GM19468 (cell line): ENCODE measurements around the gene CORO7.

Experiments used
- ATAC-seq: cut with Tn5 transposase; IDR thresholded peaks from one replicate; pipeline ENCODE4 v1.9.1; 2021; ENCODE audit warnings: mild to moderate bottlenecking, moderate library complexity, moderate number of reproducible peaks; ENCODE audit not compliant: unreplicated experiment; ENCODE audit errors: extremely low read depth

Gene CORO7

DNA sequence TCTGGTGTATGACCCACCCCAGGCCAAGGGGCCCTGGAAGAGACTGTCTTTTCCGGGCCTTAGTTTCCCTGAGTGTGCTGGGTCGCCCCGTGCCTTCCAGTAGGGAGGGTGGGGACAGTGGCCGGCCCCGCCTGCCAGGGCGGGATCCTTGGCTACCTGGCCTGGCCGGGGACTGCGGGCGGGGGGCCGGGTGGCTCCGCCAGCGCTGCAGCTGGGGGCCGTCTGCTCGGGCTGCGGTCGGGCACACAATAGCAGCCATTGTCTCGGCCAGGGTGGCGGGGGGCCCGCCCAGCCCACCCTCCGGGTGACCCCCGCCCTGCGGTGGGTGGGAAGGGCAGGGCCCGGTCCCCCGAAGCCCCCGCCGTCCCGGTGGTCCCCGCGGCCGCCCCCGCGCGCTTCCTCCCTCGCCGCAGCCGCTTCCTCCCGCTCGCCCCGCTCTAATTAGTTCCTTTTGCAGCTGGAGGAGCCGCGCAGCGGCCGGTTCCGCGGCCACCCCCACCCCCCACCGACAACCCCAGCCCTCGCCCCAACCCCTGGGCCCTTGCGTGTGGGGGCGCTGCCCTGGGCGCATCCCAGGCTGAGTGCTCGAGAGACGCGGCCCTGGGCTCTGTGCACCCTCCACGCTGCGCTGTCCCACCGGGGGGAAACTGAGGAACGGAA is 88.9 kb downstream of the CORO7 start:
- ATAC-seq, result no peak

GRCh38 chr16:4325253-4325758 is 91.1 kb downstream of the CORO7 start:
- no peak for ATAC-seq

- no peak for ATAC-seq
These were observed 91.7 kb downstream of the CORO7 start for GRCh38 chr16:4324492-4325252.

GRCh38 chr16:4323845-4324488 is 92.4 kb downstream of the CORO7 start:
- ATAC-seq, result no peak

DNA sequence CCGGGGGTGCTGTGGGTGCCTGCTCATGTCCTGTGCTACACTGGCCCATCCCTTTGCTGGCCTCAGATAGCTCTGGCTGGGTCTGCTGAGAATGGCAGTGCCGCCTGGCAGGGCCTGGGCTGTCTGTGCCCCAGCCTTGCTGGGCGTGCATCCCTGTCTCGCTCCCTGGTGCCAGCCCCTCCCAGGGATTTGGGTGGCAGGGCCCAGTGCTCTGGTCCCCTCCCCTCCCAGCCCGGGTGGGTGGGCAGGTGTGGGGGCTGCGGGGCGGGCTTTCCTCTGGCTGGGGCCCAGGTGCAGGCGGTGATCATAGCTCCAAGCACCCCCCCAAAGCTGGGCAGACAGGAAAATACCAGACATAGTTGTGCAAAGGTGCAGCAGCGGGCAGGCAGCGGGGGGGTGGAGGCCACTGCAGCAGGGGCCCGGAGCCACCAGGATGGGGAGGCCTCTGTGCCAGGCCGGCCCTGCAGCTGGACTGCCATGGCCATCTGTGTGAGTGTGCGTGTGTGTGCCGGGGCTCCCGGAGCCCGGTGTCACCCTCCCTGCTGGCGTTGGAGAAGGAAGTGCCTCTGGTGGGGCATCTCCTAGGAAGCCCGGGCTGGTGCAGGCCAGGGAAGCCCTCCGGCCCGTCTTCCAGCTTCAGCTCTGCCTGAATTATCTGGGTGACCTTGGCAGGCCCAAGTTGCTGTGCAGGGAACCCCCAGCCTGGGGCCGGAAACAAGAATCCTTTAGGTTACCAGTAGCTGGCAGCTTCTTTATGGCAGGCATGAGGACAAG is 93.1 kb downstream of the CORO7 start:
- ATAC-seq, result no peak

DNA sequence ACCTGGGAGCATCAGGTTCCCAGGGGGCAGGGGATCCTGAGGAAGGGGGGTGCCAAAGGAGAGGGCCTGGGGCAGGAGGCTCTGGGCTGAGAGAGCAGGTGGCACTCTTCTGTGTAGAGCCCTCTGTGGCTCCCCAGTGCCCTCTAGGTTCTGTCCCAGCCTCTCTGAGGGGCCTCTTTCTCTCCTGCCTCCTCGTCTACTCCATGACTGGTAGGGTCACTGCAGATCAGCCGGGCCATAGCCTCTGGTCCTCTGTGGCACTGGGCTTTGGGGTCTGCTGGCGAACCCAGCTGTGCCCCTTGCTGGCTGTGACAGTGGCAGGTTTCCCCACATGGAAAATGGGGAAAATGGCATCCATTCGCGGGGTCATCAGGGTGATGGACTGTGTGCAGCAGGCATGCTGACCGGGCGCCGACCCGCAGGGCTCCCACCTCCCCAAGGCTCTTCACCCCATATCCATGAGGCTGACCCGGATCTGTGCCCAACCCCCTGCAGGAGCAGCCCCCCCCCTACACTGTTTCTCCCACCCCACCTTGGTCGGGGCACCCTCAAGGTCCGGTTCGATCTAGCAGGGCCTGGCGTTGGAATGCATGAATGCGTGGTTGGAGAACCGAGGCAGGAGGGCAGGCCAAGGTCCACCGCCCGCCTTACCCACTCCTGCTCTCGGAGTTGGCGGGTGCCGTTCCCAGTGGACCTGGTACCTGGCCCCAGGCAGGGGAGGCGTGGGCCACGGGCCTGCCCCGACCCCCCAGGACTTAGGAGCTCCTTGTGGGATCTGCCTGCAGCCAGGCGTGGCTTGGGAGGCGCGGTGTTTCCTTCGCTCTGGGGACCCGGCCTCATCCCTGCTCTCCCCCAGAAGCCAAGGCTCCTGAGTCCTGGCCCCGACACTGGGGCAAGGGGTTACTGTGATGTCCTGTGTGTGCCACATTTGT is 94.0 kb downstream of the CORO7 start:
- no peak for ATAC-seq

DNA sequence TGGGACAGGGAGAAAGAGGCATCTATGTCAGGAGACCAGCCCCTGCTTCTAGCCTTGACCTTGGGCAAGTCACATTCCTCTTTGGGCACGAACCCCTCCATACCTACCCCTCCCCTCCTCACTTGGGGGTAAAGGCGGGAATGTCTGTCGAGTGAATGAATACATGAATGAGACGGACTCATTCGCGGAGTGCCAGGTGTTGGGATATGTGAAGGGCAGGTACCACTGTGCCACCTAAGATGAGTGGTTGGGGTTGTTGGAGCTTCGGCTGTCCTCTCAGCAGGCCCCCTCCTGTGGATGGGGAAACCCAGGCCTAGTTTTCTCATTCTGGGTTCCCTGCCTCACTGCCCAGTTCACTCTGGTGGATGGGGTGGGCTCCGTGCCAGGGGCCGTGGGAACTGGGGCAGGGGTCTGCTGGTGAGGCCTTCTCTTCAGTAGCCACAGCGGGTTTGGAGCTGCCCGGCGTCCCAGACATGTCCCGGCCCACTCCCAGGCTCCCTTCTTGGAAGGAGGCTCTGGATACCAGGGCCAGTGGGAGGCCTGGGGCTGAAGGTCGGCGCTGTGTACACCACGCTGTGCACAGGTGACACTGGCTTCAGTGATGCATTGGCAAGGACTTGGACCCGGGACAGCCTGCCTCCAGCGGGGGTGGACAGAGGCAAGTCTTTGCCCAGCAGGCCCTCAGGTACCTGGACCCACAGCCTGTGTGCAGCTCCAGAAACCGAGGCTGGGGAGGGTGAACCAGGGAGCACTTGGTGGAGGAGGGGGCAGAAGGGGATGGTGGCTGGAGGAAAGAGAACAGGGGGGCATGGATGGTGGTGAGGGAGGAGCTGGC is 94.9 kb downstream of the CORO7 start:
- ATAC-seq, result no peak

DNA sequence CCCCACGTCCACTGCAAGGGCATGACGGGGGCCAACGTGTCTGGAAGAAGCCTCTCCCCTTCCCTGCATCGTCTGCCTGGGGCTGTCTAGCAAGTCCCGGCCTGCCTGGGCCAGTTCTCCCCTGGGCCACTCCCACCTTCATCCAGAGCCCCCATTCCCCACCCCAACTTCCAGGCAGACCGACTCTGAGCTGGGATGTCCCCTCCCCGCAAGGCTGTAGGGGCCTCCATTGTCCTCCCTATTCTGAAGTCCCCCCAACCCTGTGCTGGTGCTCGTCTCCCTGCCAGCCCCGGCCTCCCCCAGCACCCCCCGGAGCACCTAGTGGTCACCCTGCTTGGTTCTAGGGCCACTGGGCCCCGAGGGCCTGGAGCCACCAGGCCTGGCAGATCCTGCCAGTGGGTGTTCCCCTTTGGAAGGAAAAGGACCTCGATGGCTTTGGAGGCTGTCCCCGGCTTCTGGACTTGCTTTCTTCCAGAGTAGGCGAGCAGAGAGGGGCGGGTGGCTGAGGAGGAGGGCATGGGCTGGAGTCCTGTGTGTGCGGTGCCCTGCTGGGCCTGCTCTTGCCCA is 95.7 kb downstream of the CORO7 start:
- ATAC-seq, result no peak

- no peak for ATAC-seq
These were observed 96.7 kb downstream of the CORO7 start for GRCh38 chr16:4319454-4320421.

GRCh38 chr16:4318967-4319366 is 97.4 kb downstream of the CORO7 start:
- ATAC-seq, result no peak

DNA sequence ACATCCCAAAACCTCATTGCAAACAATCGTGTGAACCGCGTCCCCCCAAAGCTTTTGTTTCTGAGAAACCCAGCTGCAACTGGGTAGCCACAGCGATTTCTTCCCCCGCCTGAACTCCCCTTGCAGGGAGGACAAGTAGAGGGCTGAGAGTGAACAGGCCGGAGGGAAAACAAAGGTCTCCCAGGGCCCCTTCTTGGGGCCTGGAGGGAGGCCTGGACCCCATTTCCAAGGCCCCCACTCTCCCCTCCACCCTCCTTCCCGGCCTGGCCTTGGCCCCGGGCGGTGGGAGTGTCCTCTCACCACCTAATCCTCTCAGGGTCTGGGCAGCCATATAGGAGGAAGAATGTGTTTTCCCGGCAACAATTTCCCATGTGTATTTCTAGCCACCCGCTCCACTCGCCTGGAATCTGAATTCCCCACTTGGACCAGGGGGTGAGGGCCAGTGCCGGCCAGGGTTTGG is 97.9 kb downstream of the CORO7 start:
- no peak for ATAC-seq

DNA sequence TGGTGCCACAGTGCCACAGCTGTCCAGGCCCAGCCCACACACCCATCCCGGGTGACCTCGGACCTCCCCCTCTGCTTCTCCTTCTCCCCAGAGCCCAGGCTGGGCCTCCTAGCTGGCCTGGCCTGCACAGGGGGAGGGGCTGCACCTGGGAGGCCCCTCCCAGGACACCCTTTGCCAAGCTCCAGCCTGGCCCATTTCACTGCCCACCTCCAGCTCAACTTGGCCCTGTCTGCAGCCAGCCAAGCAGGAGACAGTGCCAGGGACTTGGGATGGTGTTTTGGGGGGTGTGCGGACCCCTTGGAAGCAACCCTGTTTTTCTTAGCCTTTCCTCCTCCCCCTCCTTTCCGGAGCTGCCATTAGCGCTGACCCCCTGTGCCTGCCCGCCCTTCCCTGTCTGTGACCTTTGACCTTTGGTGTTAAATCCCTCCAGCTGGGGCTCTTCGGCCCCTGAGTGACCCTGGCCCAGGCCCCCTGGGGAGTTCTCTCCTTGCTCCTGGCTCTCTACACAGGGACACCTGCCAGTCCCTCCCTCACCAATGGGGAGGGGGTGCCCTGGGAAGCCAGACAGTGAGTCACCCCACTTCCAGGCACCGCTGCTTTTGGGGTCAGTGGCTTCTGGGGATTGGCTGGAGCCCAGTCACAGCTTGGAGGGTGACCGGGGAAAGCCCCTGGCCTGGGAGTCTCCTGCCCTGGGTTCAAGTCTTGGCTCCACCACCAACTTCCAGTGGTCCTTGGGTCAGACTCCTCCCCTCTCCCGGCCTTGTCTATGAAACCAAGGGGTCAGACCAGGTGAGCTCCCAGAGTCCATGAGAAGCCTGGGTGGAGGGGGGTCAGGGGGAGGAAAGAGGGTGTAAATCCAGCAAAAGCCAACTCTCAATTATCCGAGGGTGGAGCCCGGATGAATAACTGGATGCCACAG is 98.6 kb downstream of the CORO7 start:
- no peak for ATAC-seq

DNA sequence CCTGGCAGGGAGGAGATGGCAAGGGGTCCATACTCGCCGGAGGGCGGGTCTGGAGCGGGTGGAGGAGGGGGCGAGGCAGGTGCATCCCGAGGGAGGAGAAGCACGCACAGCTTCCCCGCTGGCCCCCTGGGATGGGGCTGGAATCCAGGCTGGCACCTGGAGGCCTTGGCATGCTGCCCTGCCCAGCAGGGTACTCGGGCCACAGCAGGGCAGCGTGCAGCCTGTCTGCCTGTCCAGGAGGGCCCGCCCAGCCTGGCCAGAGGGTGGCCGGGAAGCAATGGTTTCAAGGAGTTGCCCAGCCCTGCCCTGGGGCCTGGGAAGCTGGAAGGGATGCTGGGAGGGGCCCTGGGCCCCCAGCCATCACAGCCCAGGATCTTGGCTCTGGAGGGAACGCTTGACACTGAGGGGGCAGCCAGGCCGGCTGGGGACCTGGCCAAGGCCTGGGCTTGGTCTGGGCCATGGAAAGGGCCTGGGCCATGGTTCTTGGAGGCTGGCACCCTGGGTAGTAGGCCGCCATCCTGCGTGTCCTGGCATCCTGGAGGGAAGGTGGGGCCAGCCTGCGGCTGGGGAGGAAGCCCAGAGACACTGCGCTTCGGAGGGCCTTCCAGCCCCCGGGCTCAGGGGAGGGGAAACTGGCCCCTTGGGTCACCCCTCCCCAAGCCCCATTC is 99.4 kb downstream of the CORO7 start:
- no peak for ATAC-seq

DNA sequence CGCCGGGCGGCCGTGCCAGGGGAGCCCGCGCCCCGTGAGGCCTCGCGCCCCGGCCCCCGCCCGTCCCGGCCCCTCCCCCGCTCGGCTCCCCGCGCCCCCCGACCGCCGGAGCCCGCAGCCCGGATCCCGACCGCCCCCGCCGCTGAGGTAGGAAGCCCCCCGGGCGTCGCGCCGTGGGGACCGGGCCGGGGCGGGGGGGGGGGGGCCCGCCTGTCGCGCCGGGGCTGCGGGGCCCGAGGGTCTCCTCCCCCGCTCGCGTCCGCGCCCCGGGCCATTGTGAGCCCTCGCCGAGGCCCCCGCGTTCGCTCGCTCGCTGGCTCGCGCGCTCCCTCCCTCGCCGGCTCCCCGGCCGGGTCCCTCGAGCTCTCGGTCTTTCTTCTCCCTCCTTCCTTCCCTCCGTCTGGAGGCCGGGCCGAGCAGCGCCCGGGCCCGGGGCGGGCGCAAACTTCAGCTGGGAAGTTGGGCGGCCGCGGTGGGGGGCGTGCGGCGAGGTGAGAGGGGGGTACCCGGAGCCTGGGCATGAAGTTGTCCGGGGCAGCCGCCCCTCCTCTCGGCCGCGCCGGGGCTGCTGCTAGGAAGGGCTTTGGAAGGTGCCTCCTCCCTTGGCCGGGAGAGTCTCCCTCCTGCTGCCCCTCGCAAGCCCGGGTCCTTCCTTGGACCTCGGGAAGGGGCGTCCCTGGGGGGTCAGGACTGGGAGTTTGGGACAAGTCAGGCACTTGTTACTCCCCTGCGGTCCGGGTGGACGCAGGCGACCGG is 100.1 kb downstream of the CORO7 start:
- no peak for ATAC-seq
